ENCODE measurements around the gene CCN2.

Gene CCN2

GRCh38 chr6:131950767-131951575 lies at the start of gene CCN2:
Gene CCN2 (minus strand): TSS chr6:131951372. CDS start chr6:131951172, 200 bp downstream.
- no peak for DNase-seq (ENCODE audit: low read depth in 2 of 2)

DNA sequence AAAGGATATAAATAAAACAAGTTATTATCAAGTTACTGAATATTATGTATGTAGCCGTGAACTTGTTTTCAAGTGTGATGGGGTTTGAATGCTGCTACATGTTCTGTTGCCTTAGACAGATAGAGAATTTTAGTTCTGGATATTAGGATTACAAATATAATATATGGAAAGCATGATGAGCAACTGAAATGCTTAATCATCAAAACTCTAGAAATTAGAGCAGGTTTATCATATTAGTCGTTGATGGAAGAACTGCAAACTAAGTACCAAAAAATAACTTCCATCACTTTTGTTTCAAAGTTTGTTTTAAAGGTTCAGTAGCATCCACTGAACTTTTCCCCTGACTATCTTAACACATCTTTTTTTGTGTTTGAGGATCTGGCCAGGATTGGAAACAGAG lies 49.1 kb upstream of the CCN2 start:
- no peak for DNase-seq (ENCODE audit: low read depth in 2 of 2)

GRCh38 chr6:131999545-132000146 lies 48.5 kb upstream of the CCN2 start:
- no peak for DNase-seq (ENCODE audit: low read depth in 2 of 2)

GRCh38 chr6:131998255-131998982 lies 47.2 kb upstream of the CCN2 start:
- no peak for DNase-seq (ENCODE audit: low read depth in 2 of 2)

GRCh38 chr6:131997429-131998153 lies 46.4 kb upstream of the CCN2 start:
- no peak for DNase-seq (ENCODE audit: low read depth in 2 of 2)

DNA sequence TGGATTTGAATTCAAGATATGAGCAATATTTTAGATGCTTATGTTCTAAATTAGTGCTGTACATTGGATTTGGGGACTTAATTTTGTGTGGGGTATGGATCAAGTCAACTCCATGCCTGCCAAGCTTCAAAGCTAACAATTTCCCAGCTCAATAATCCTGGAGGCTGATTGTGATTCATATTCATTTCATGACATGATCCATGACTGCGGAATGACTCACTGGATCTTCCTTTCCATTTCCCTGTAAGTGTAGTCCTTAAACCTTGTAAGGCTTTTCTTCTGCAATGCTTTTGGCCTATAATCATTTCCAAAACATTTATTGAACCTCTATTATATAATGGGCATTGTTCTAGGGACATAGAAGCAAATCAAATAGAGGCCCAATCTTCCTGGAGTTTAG lies 44.7 kb upstream of the CCN2 start:
- DNase-seq (ENCODE audit: low read depth in 2 of 2): no peak

DNA sequence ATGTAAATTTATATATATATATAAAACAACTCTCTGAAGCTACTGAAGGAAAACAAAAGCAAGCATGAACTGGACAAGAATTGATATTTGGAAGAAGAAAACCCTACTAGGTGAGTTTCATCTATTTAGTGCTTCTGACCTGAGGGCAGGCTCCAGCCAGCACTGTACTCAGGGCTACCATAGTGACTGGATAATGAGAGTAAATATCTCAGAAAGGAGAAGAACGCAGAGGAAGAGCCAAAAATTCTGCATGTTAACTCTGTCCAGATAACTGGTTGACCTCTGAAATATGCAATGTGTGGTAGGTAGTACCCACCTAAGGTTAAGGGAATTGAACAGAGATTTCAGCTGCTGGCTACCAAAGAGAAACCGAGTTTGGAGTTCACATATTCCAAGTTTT lies 41.4 kb upstream of the CCN2 start:
- no peak for DNase-seq (ENCODE audit: low read depth in 2 of 2)

- DNase-seq (ENCODE audit: low read depth in 2 of 2): no peak
Measured at GRCh38 chr6:131989036-131989435, 37.9 kb upstream of the CCN2 start.

- no peak for DNase-seq (ENCODE audit: low read depth in 2 of 2)
Measured at GRCh38 chr6:131982740-131983259, 31.6 kb upstream of the CCN2 start.

DNA sequence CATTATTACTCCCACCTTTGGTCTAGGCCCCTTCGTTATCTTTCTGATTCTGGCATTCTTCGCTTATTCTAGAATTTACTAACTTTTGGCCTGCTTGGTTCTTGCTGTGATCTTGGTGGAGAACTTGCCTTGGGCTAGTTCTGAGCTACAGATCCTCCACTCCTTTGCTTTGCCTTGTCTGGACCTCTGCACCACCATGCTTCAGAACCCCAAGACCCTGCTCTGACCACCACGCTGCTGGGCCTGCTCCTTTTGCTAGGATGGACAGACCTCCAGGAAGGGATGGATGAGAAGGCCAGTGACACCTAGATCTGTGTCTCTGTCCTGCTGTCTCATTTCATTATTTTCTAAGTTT lies 30.4 kb upstream of the CCN2 start:
- DNase-seq (ENCODE audit: low read depth in 2 of 2): no peak

- DNase-seq (ENCODE audit: low read depth in 2 of 2): no peak
Measured at GRCh38 chr6:131980791-131981623, 29.8 kb upstream of the CCN2 start.

DNA sequence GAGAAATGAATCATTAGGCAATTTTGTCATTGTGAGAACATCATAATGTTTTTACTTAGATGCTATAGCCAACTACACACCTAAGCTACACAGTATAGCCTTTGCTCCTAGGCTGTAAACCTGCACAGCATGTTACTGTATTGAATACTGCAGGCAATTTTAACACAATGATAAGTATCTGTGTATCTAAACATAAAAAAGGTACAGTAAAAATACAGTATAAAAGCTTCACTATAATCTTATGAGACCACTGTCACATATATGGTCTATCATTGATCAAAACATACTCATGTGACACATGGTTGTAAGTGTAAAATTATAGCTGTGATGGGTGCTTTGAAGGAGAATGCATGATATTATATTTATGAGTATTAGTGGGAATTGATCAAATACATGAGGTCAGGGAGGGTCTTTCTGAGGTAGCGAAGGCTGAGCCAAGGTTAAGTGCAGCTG lies 29.2 kb upstream of the CCN2 start:
- no peak for DNase-seq (ENCODE audit: low read depth in 2 of 2)

DNA sequence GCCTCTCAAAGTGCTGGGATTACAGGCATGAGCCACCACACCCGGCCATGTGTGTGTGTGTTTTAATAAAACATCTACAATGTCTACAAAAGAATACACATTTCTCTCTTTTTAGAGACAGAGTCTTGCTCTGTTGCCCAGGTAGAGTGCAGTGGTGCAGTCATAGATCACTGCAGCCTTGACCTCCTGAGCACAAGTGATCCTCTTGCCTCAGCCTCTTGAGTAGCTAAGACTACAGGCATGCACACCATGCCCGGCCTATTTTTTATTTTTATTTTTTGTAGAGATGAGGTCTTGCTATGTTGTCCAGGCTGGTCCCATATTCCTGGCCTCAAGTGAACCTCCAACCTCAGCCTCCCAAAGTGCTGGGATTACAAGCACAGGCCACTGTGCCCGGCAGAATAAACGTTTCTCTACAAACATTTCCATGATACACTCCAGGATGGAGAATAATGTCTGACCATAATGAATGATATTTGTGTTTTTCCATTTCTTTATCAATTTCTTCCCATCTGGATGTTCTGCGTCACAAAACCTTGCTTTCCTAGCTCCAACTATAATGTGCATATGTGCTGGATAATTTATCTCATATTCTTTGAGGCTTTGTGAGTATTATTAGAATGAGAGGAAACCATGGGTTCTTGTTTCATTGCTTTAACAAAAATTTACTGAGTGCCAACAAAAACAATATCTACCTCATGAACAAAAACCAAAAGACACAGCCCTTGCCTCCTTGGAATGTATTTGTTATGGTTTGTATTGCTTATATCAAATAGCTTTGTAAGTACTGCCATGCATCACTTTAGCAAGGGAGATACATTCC lies 28.6 kb upstream of the CCN2 start:
- no peak for DNase-seq (ENCODE audit: low read depth in 2 of 2)

DNA sequence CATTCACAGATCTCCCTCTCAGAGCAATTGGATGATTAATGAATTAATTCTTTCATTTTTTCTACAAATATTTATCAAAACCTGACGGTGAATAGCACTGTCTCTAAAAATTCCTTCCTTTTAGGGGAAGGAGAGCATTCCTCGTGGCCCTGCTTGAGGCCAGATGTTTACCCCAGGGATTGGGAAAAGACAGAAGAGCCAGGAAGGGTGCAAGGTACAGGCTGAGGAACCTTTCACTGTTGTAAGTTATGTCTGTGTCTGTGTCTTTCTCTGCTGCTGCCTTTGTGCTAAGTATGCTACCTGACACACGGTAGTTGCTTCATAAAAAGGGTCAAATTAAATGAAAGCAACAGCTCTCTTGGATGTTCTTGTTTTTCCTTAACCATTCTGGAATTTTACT lies 27.4 kb upstream of the CCN2 start:
- no peak for DNase-seq (ENCODE audit: low read depth in 2 of 2)

GRCh38 chr6:131976545-131977061 lies 25.4 kb upstream of the CCN2 start:
- DNase-seq (ENCODE audit: low read depth in 2 of 2): no peak

DNA sequence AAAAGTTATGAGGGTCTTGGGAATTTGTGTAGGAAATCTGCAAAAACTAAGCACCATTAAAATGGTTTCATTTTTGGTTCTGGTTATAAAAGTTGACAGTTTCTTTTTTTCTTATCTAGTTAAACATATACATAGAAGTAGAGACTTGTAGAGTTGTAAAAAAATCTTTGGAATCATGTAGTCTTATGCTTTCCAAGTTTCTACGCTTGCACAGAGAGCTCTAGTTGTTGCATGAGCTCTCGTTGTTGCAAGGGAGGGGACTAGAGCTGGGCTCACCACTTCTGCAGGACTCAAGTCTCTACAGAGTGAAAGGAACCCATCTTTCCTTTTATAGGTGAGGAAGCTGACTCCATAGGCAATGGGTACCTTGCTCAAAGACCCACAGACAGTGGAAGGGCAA lies 21.6 kb upstream of the CCN2 start:
- DNase-seq (ENCODE audit: low read depth in 2 of 2): no peak

- DNase-seq (ENCODE audit: low read depth in 2 of 2): no peak
Measured at GRCh38 chr6:131970076-131970859, 19.1 kb upstream of the CCN2 start.

- no peak for DNase-seq (ENCODE audit: low read depth in 2 of 2)
Measured at GRCh38 chr6:131968656-131969055, 17.5 kb upstream of the CCN2 start.

DNA sequence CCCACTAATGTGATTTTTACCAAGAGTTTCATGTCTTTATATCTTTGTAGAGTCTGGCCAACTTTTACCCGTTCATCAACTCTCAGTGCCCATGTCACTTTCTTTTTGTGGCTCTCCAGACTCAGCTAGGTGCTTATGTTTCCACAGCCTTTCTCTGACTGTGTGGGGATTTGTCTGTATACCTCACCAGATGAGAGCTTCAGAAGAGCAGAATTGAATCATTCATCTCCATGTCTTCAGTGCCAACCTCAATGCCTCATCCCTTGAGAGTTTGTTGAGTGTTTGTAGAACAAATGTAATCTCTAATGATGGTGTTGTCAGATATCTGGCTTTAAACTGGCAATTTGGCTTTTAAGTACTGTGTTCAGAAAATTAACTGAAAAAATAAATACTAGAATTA lies 16.8 kb upstream of the CCN2 start:
- no peak for DNase-seq (ENCODE audit: low read depth in 2 of 2)
